IMR-90 (cell line): ENCODE data around the gene RASSF8. TPM values are rescaled to one million over a fixed set of nuclear protein-coding genes. Genes with fewer than 3 reads are reported as not detected.

Source experiments
- ATAC-seq: fragments of 200-7000 bp; cut with Tn5 transposase; 2 replicates; pipeline ENCODE4 v1.9.1; 2020; ENCODE audit warnings: low read depth, mild to moderate bottlenecking, moderate library complexity
- BruUV-seq: library from RNA; stranded (reverse); fragments of 400-500 nt; replicated peaks from 2 replicates; lab custom pipeline; 2021; lab: Mats Ljungman, UMichigan
- CTCF ChIA-PET: fragments of 300-600 bp; formaldehyde crosslinking; extraction: SDS; loops from one replicate; lab custom pipeline; 2021; ENCODE audit warnings: antibody characterized with exemption; lab: Yijun Ruan, JAX
- POLR2A ChIA-PET: fragments of 300-600 bp; sonication (Branson Sonifier 250); formaldehyde crosslinking; loops from one replicate; lab custom pipeline; 2022; ENCODE audit warnings: antibody characterized with exemption; ENCODE audit not compliant: unreplicated experiment; lab: Charles Lee
- DNase-seq: peaks from one replicate; pipeline ENCODE4 v3.0.0; 2013
- H2AFZ ChIP-seq: replicated peaks from 2 replicates; pipeline ENCODE3; 2013; ENCODE audit warnings: low read length, mild to moderate bottlenecking; ENCODE audit not compliant: poor library complexity
- H2AK5ac ChIP-seq: 2 replicates; pipeline ENCODE4 v1.6.1; 2013; ENCODE audit warnings: low read depth, low read length, inconsistent platforms
- H2AK9ac ChIP-seq: replicated peaks from 2 replicates; pipeline ENCODE3; 2013; ENCODE audit warnings: mild to moderate bottlenecking, low read depth, low read length, moderate library complexity; ENCODE audit not compliant: poor library complexity
- H2BK120ac ChIP-seq: 2 replicates; pipeline ENCODE4 v1.6.1; 2013; ENCODE audit warnings: low read depth, low read length, inconsistent platforms
- H2BK15ac ChIP-seq: 3 replicates; pipeline ENCODE4 v1.6.1; 2013; ENCODE audit warnings: low read depth, low read length, inconsistent platforms
- H2BK20ac ChIP-seq: 2 replicates; pipeline ENCODE4 v1.6.1; 2013; ENCODE audit warnings: low read depth, mild to moderate bottlenecking, inconsistent platforms, low read length, moderate library complexity
- H2BK5ac ChIP-seq: 2 replicates; pipeline ENCODE4 v1.6.1; 2013; ENCODE audit warnings: mild to moderate bottlenecking, low read depth, low read length, inconsistent platforms; ENCODE audit not compliant: poor library complexity, severe bottlenecking
- H3K14ac ChIP-seq: replicated peaks from 2 replicates; pipeline ENCODE4 v1.6.1; 2013; ENCODE audit warnings: low read depth, low read length, inconsistent platforms
- H3K18ac ChIP-seq: 2 replicates; pipeline ENCODE4 v1.6.1; 2013; ENCODE audit warnings: low read depth, low read length, control low read depth
- H3K23ac ChIP-seq: 2 replicates; pipeline ENCODE4 v1.6.1; 2013; ENCODE audit warnings: low read depth, low read length, inconsistent platforms
- H3K27ac ChIP-seq: 2 replicates; pipeline ENCODE4 v1.5.1; 2013; ENCODE audit warnings: mild to moderate bottlenecking, control low read depth, low read length; ENCODE audit not compliant: insufficient read depth
- H3K27me3 ChIP-seq: 2 replicates; pipeline ENCODE4 v1.6.1; 2013; ENCODE audit warnings: low read length; ENCODE audit not compliant: control insufficient read depth, insufficient read depth
- H3K36me3 ChIP-seq: 2 replicates; pipeline ENCODE4 v1.6.1; 2013; ENCODE audit warnings: low read length, mixed read lengths; ENCODE audit not compliant: control insufficient read depth, insufficient read depth
- H3K4ac ChIP-seq: 2 replicates; pipeline ENCODE4 v1.6.1; 2013; ENCODE audit warnings: low read depth, low read length, inconsistent platforms
- H3K4me1 ChIP-seq: 2 replicates; pipeline ENCODE4 v1.6.1; 2013; ENCODE audit warnings: low read length, mixed read lengths; ENCODE audit not compliant: control insufficient read depth, insufficient read depth
- H3K4me2 ChIP-seq: 2 replicates; pipeline ENCODE4 v1.6.1; 2013; ENCODE audit warnings: low read depth, mild to moderate bottlenecking, control low read depth, low read length, moderate library complexity
- H3K4me3 ChIP-seq: 2 replicates; pipeline ENCODE4 v1.5.1; 2013; ENCODE audit warnings: low read depth, mild to moderate bottlenecking, control low read depth, low read length, moderate library complexity; ENCODE audit not compliant: insufficient read depth
- H3K56ac ChIP-seq: 2 replicates; pipeline ENCODE4 v1.6.1; 2013; ENCODE audit warnings: low read length, inconsistent platforms; ENCODE audit not compliant: insufficient read depth; ENCODE audit errors: extremely low read depth
- H3K79me1 ChIP-seq, 2 experiments: 2 replicates each; pipeline ENCODE4 v1.6.1; 2013; ENCODE audit warnings: low read length in 2 of 2, inconsistent platforms in 1 of 2, low read depth in 1 of 2
- H3K9ac ChIP-seq: 2 replicates; pipeline ENCODE4 v1.6.1; 2013; ENCODE audit warnings: low read depth, low read length, control low read depth
- H3K9me1 ChIP-seq: 2 replicates; pipeline ENCODE4 v1.6.1; 2013; ENCODE audit warnings: low read length, inconsistent platforms; ENCODE audit not compliant: insufficient read depth
- H3K9me3 ChIP-seq: 2 replicates; pipeline ENCODE4 v1.6.1; 2013; ENCODE audit warnings: low read length; ENCODE audit not compliant: control insufficient read depth, insufficient read depth
- H4K20me1 ChIP-seq: 2 replicates; pipeline ENCODE4 v1.6.1; 2013; ENCODE audit warnings: low read length, inconsistent platforms; ENCODE audit not compliant: insufficient read depth
- H4K5ac ChIP-seq: 2 replicates; pipeline ENCODE4 v1.6.1; 2013; ENCODE audit warnings: mild to moderate bottlenecking, low read depth, low read length, control low read depth
- H4K8ac ChIP-seq, 2 experiments: 2 replicates each; pipeline ENCODE4 v1.6.1; 2013; ENCODE audit warnings: low read depth in 2 of 2, low read length in 2 of 2, control low read depth in 1 of 2, inconsistent platforms in 1 of 2
- H4K91ac ChIP-seq: 2 replicates; pipeline ENCODE4 v1.6.1; 2013; ENCODE audit warnings: low read depth, low read length, inconsistent platforms; ENCODE audit not compliant: insufficient read depth
- BHLHE40 ChIP-seq: fragments of 150-350 bp; IDR thresholded peaks from 2 replicates; pipeline ENCODE4 v1.6.1; 2016; ENCODE audit warnings: mild to moderate bottlenecking, low read depth, low read length
- CEBPB ChIP-seq: IDR thresholded peaks from 2 replicates; pipeline ENCODE4 v1.6.1; 2012; ENCODE audit warnings: low read depth, low read length, improper control_type of control experiment
- CHD1 ChIP-seq: IDR thresholded peaks from 2 replicates; pipeline ENCODE4 v1.6.1; 2012; ENCODE audit warnings: low read depth, low read length, improper control_type of control experiment
- FOS ChIP-seq: fragments of 150-350 bp; IDR thresholded peaks from 2 replicates; pipeline ENCODE4 v1.6.1; 2016; ENCODE audit warnings: low read depth, low read length
- MAFK ChIP-seq: IDR thresholded peaks from 2 replicates; pipeline ENCODE4 v1.6.1; 2012; ENCODE audit warnings: low read depth, low read length, improper control_type of control experiment
- MAZ ChIP-seq: IDR thresholded peaks from 2 replicates; pipeline ENCODE4 v1.6.1; 2012; ENCODE audit warnings: low read depth, mild to moderate bottlenecking, low read length, improper control_type of control experiment, moderate library complexity, borderline replicate concordance
- MXI1 ChIP-seq: IDR thresholded peaks from 2 replicates; pipeline ENCODE4 v1.6.1; 2012; ENCODE audit warnings: low read depth, mild to moderate bottlenecking, low read length, moderate library complexity, borderline replicate concordance
- NFE2L2 ChIP-seq: fragments of 150-350 bp; IDR thresholded peaks from 2 replicates; pipeline ENCODE4 v1.6.1; 2016; ENCODE audit warnings: low read depth, mild to moderate bottlenecking, low read length
- RAD21 ChIP-seq: IDR thresholded peaks from 2 replicates; pipeline ENCODE4 v1.6.1; 2012; ENCODE audit warnings: low read length, improper control_type of control experiment
- RCOR1 ChIP-seq: IDR thresholded peaks from 2 replicates; pipeline ENCODE4 v1.6.1; 2012; ENCODE audit warnings: mild to moderate bottlenecking, low read length, improper control_type of control experiment; ENCODE audit not compliant: insufficient replicate concordance
- RFX5 ChIP-seq: IDR thresholded peaks from 2 replicates; pipeline ENCODE4 v1.8.0; 2012; ENCODE audit warnings: low read depth, mild to moderate bottlenecking, low read length, moderate library complexity
- SMC3 ChIP-seq: fragments of 150-350 bp; IDR thresholded peaks from 2 replicates; pipeline ENCODE4 v1.6.1; 2016; ENCODE audit warnings: low read depth, mild to moderate bottlenecking, antibody characterized with exemption, low read length, moderate library complexity
- WGBS, 2 experiments: methylation state at CpG; one replicate each; pipeline versions ENCODE4 v1.1.5 to v1.1.7; 2013; ENCODE audit warnings: missing lambda C conversion rate in 2 of 2; ENCODE audit not compliant: insufficient read length in 1 of 2; ENCODE audit errors: extremely low coverage in 2 of 2; 5-methylcytosine and 5-hydroxymethylcytosine counted together
- dilution Hi-C: fragments of 300-500 bp; cut with HindIII; formaldehyde crosslinking; loops from one replicate; pipeline ENCODE4 v1.14.3; 2018; ENCODE audit warnings: low sequenced_read_pairs; ENCODE audit not compliant: unreplicated experiment
- in situ Hi-C: fragments of 300-500 bp; cut with MboI; formaldehyde crosslinking; loops from 3 replicates; pipeline ENCODE4 v1.14.3; 2019; ENCODE audit warnings: low sequenced_read_pairs, inconsistent platforms, mixed read lengths
- intact Hi-C: fragments of 100-400 bp; cut with micrococcal nuclease; formaldehyde crosslinking; loops from 2 replicates; pipeline ENCODE4 v1.10.0; 2022
- polyA plus RNA-seq, 3 experiments: library from polyadenylated mRNA; depleted of rRNA; stranded (reverse); fragments of >200 nt; gene quantifications; 2 replicates each; pipeline ENCODE4 v1.2.3, GENCODE V29; 2012; ENCODE audit warnings: low replicate concordance in 1 of 3
- total RNA-seq: library from RNA; depleted of rRNA; stranded (reverse); fragments of >200 nt; gene quantifications from 2 replicates; pipeline ENCODE4 v1.2.3, GENCODE V29; 2012
- TF ChIP-seq, protein P1 (sequence below): fragments of 150-350 bp; IDR thresholded peaks from 2 replicates; pipeline ENCODE4 v1.6.1; 2017; ENCODE audit warnings: mild to moderate bottlenecking, antibody characterized with exemption, low read length, low read depth
- TF ChIP-seq, protein P2 (sequence below): conservative IDR thresholded peaks from 2 replicates; pipeline ENCODE4 v1.5.1; 2012; ENCODE audit warnings: mild to moderate bottlenecking, low read depth, low read length, improper control_type of control experiment

Gene RASSF8
- total and polyA plus RNA-seq, 2 of the 4 experiments (the other 2 are of a cell fraction), result 10.8 to 50.5 TPM

GRCh38 chr12:25979059-25979458, 20.6 kb downstream of the RASSF8 start:
- Histone ChIP-seq H4K8ac (no peak overlapping the region), H3K79me1 (peaks cover 25 to 92% of the 10 kb centered on the region in 2 experiments), H3K9me1 (peaks cover 20% of the 10 kb centered on the region), H4K20me1 (peaks cover 66% of the 10 kb centered on the region), H3K56ac (no peak overlapping the region), H3K27ac (no peak overlapping the region), H3K4me3 (no peak overlapping the region), H3K14ac (0 out of 2 replicates have a peak overlapping the region, but pooled peaks have one; percentile 52), H2AK5ac (0 out of 2 replicates have a peak overlapping the region, but pooled peaks have one; percentile 13), H2BK20ac (no peak overlapping the region), H3K36me3 (no peaks in the 10 kb centered on the region; the same call in 1 of the 2 replicates), H2BK5ac (no peak overlapping the region), H3K27me3 (no peaks in the 10 kb centered on the region), H2AFZ (no peak overlapping the region), H4K91ac (no peak overlapping the region), H4K5ac (no peak overlapping the region), H2BK120ac (no peak overlapping the region), H3K18ac (no peak overlapping the region), H3K4me1 (peaks cover 7% of the 10 kb centered on the region), H2AK9ac (no peak overlapping the region), H2BK15ac (no peak overlapping the region), H3K9me3 (no peaks in the 10 kb centered on the region), H3K4me2 (no peak overlapping the region), H3K23ac (0 out of 2 replicates have a peak overlapping the region, but pooled peaks have one; percentile 56), H3K4ac (no peak overlapping the region), H3K9ac (no peak overlapping the region)
- no peak for DNase-seq
- TF ChIP-seq NFE2L2 (no peak), MXI1 (no peak), CEBPB (no peak), FOS (no peak), CHD1 (no peak), RAD21 (no peak), RCOR1 (no peak), RFX5 (no peak), MAZ (no peak), MAFK (no peak), BHLHE40 (no peak), SMC3 (no peak)
- TF ChIP-seq, protein P1, sequence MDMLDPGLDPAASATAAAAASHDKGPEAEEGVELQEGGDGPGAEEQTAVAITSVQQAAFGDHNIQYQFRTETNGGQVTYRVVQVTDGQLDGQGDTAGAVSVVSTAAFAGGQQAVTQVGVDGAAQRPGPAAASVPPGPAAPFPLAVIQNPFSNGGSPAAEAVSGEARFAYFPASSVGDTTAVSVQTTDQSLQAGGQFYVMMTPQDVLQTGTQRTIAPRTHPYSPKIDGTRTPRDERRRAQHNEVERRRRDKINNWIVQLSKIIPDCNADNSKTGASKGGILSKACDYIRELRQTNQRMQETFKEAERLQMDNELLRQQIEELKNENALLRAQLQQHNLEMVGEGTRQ, result no peak
- TF ChIP-seq, protein P2, sequence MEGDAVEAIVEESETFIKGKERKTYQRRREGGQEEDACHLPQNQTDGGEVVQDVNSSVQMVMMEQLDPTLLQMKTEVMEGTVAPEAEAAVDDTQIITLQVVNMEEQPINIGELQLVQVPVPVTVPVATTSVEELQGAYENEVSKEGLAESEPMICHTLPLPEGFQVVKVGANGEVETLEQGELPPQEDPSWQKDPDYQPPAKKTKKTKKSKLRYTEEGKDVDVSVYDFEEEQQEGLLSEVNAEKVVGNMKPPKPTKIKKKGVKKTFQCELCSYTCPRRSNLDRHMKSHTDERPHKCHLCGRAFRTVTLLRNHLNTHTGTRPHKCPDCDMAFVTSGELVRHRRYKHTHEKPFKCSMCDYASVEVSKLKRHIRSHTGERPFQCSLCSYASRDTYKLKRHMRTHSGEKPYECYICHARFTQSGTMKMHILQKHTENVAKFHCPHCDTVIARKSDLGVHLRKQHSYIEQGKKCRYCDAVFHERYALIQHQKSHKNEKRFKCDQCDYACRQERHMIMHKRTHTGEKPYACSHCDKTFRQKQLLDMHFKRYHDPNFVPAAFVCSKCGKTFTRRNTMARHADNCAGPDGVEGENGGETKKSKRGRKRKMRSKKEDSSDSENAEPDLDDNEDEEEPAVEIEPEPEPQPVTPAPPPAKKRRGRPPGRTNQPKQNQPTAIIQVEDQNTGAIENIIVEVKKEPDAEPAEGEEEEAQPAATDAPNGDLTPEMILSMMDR, result no peak
- ChIA-PET POLR2A (no interaction called here), CTCF (interaction anchor here (0.7 kb wide), 1 partner anchor 431 kb away, joined by 3 read pairs; no protein-coding TSS in a partner anchor)
- no CpG with 5 or more reads among the region's 4 CpGs for WGBS, 2 experiments
- dilution Hi-C loops (no loop called here), intact Hi-C loops (no loop called here), in situ Hi-C loops (no loop called here)
- no peak for ATAC-seq
- no TSS peak for BruUV-seq
